Left renal pelvis (tissue), 4 donors: ENCODE data around the gene CDK13. TPM values are rescaled to one million over a fixed set of nuclear protein-coding genes. Genes with fewer than 3 reads are reported as not detected.
"Not testable (repeated sequence)": the region's sequence is repeated elsewhere in the genome, so short reads cannot be mapped to it uniquely, and the experiment has no call there.

Source experiments
- DNase-seq, 4 donors: peaks; one replicate each; pipeline ENCODE4 v3.0.0-alpha.2; 2013; ENCODE audit warnings: low read depth in 4 of 4, low spot score in 3 of 4
- polyA plus RNA-seq, 4 donors: library from polyadenylated mRNA; unstranded; fragments of 120-200 nt; gene quantifications; one replicate each; pipeline ENCODE4 v1.2.1, GENCODE V29; 2013; ENCODE audit not compliant: insufficient read length in 4 of 4

Gene CDK13
- polyA plus RNA-seq, 4 donors: 51.7 to 75.5 (median 65.6) TPM

GRCh38 chr7:40095230-40095629, 145.2 kb downstream of the CDK13 start:
- no peak for DNase-seq

DNA sequence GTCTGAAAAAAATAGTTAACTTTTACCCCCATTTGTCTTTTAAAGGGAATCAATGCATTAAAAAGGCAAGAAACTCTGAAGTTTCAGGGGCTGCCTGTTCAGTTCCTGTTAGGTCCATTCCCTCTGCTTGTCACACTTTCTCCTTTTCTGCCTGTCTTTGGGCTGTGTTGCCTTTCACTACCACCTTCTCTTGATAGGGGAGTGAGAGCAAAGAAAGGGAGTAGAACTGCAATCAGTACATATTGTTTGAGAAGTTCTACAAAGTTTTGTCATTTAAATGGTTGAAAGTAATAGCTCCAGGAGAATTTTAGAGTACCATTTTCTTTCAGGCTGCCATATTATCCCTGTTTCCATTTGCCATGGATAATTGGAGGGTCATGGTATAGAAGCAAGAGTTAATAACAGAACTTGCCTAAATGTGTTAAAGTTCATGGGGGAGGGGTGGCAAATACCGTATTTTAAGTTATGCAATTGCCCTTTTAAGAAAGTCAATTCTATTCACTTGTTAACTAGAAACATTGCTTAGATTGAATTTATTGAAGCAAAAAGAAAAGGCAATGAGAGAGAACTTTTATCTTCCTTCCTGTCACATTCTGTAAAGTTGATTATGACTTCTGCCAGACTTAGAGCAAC, 145.8 kb downstream of the CDK13 start:
- no peak for DNase-seq

GRCh38 chr7:40097728-40098127, 147.7 kb downstream of the CDK13 start:
- DNase-seq: no peak

GRCh38 chr7:40098810-40099209, 148.8 kb downstream of the CDK13 start:
- no peak for DNase-seq

GRCh38 chr7:40099837-40100236, 149.8 kb downstream of the CDK13 start:
- no peak for DNase-seq

DNA sequence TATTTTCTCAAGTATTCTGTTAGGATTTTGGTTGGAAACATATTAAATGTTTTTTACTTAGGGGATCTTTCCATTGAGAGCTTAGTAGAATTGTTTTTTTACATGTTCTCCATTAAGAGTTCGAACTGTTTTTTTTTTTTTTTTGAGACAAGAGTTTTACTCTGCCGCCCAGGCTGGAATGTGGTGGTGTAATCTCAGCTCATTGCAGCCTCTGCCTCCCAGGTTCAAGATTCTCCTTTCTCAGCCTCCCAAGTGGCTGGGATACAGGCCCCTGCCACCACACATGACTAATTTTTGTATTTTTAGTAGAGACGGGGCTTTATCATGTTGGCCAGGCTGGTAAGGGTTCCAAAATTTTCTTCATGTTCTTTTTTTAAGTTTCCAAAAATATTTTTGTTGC, 151.1 kb downstream of the CDK13 start:
- DNase-seq: no peak

DNA sequence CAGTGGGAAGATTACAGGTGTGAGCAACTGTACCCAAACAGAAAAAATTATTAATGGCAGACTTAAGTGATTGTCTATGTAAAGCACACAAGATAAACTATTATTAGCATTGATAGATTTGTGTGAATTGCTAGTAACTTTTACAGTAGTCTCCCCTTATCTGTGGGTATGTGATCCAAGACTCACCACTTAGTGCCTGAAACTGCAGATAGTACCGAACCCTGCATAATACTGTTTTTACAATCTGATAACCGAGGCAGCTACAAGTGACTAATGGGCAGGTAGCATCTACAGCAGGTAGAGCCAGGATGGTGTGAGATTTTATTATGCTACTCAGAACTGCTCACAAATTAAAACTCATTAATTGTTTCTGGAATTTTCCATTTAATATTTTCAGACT, 152.8 kb downstream of the CDK13 start:
- DNase-seq: no peak

DNA sequence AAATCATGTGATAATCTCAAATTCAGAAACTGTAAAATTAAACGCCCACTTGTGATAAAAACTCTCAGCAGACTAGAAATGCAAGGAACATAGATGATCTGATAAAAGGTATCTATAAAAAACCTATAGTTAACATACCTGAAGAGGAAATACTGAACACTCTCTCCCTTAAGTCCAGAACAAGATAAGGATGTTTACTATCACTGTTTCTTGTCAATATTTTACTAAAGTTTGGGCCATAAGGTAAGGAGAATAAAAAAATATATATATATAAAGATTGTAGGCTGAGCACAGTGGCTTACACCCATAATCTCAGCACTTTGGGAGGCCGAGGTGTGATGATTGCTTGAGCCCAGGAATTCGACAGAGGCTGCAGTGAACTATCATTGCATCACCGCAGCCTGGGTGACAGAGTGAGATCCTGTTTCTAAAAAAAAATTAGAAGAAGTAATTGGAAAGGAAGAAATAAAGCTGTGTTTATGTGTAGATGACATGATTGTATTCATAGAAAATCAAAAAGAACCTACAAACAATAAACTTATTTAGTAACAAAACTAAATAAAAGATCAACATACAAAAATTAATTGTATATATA, 155.9 kb downstream of the CDK13 start:
- no peak for DNase-seq

DNA sequence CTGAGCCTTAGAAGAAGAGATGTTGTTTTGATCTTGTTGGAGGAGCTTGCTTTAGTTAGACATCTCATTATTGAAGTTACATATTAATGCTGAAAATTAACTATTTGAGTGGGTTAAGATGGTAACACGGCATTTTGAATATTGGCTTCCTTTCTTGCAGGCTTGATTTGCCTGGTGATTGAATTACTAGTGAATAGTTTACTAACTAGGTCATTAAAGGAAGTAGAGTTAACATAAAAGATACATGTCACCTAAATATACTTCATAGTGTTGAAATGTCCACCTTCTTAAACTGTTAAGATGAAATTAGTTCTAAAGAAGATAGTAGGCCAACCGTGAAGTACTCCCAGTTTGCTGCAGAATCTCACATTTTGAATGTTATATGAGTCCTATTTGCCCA, 165.9 kb downstream of the CDK13 start:
- no peak for DNase-seq

- not testable (repeated sequence) for DNase-seq
Observed at GRCh38 chr7:40117199-40117598, 167.1 kb downstream of the CDK13 start.

DNA sequence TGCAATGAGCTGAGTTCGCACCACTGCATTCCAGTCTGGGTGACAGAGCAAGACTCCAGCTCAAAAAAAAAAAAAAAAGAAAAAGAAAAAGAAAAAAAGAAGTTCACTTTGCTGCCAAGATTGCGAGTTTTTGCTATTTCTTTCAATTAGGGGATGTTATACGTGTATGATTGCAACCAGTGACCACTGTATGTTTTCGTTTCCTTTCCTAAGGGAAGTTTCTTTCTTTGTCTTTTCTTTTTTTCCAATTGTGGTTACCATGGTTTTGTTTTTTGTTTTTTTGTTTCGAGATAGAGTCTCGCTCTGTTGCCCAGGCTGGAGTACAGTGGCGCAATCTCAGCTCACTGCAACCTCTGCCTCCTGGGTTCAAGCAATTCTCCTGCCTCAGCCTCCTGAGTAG, 168.1 kb downstream of the CDK13 start:
- DNase-seq: not testable (repeated sequence)

- DNase-seq: no peak
Observed at GRCh38 chr7:40120020-40120419, 170.0 kb downstream of the CDK13 start.

GRCh38 chr7:40122100-40122939, 172.3 kb downstream of the CDK13 start:
- DNase-seq: not testable (repeated sequence)

GRCh38 chr7:40122940-40123254, 172.8 kb downstream of the CDK13 start:
- DNase-seq: no peak

- DNase-seq: no peak
Observed at GRCh38 chr7:40133561-40134427, 183.7 kb downstream of the CDK13 start.

DNA sequence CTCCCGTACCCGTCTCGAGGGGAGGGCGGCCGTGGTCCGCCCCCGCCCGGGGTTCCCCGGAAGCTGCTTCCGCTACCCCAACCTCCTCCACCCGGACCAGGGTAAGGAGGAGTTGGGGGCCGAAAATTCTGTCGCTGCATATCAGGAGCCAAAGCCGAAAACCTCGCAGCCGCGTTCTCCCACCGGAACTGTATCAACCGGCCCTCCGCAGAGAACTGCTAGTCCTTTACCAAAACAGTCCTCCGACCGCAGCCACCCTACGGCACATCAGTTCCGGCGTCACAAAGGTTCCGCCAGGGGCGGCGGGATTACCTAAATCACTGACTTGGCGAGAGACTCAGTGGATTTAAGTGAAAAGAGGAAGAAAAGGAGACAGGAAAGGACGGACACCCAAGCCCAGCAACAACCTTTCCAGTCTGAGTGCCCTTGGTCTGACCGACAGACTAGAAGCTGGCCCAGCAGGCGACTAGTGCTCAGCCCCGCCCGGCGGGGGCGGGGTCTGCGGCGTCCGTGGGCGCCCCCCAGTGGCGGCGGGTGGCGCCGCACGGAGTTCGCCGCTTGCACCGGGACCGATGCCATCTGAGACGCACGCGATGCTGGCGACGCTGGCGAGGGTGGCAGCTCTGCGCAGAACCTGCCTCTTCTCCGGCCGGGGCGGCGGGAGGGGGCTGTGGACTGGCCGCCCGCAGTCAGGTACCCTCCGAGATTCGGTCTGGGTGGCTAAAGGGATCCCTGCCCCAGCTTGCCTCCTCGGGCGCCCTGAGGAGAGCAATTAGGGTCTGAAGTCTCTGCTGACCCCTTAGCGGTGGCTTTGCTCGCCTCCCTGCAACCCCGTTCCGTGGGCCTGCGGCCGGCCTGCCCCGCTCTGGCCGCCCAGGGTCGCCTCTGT, 184.6 kb downstream of the CDK13 start, which contains the start of the genes MPLKIP and SUGCT:
Gene MPLKIP, minus strand, starts transcription at position 195 of the 889 bp plus-strand sequence. Its CDS starts 55 bp downstream, at position 140.
Gene SUGCT, plus strand, starts transcription at position 578 of the 889 bp plus-strand sequence.
- peak; percentile 84 to 90 (median 86) for DNase-seq

DNA sequence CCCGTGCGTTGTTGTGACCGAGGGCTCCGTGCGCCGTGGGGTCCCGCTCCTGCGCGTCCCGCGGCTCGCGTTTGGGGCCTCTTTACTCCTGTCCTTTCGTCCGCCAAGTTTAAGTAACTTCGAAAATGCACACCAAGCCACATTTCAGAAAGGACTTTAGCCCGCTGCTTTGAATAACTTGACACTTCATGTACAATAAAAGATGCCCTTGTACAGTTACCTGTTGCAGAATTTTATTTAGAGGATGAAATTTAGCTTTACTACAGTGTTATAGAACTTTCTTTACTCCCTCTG, 185.2 kb downstream of the CDK13 start:
- no peak for DNase-seq

- DNase-seq: no peak
Observed at GRCh38 chr7:40137563-40137962, 187.5 kb downstream of the CDK13 start.

DNA sequence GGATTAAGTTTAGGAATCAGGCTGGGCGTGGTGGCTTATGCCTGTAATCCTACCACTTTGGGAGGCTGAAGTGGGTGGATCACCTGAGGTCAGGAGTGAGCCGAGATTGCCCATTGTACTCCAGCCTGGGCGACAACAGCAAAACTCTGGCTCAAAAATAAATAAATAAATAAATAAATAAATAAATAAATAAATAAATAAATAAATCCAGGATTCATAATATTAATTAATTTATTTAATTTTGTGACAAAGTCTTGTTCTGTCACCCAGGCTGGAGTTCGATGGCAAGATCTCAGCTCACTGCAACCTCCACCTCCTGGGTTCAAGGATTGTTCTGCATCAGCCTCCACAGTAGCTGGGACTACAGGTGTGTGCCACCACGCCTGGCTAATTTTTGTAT, 188.9 kb downstream of the CDK13 start:
- DNase-seq: no peak

- not testable (repeated sequence) for DNase-seq
Observed at GRCh38 chr7:40139891-40140290, 189.8 kb downstream of the CDK13 start.
